Psoas muscle (tissue), 8 donors: ENCODE results near the gene OR5B12. TPM values are rescaled to one million over a fixed set of nuclear protein-coding genes. Genes with fewer than 3 reads are reported as not detected.

Source experiments
- ATAC-seq, 4 donors: fragments of 200-7000 bp; cut with Tn5 transposase; one replicate each; pipeline ENCODE4 v1.9.1; 2020; ENCODE audit warnings: moderate library complexity in 3 of 4, mild to moderate bottlenecking in 2 of 4
- DNase-seq, 2 donors: peaks; one replicate each; pipeline ENCODE4 v3.0.0-alpha.2; 2020
- H3K27ac ChIP-seq: fragments of 200-600 bp; one replicate; pipeline ENCODE4 v1.8.0; 2022
- H3K27me3 ChIP-seq, 3 donors: fragments of 200-600 bp in 1 of 3; one replicate each; pipeline versions ENCODE4 v1.6.1 to v1.8.0; 2013 to 2022; ENCODE audit warnings: low read length in 2 of 3, mild to moderate bottlenecking in 2 of 3, moderate library complexity in 1 of 3; ENCODE audit not compliant: insufficient read depth in 3 of 3
- H3K36me3 ChIP-seq, 2 donors: fragments of 200-600 bp in 1 of 2; one replicate each; pipeline versions ENCODE4 v1.6.1 to v1.8.0; 2013 to 2022; ENCODE audit warnings: low read depth in 1 of 2, mild to moderate bottlenecking in 1 of 2, moderate library complexity in 1 of 2; ENCODE audit not compliant: insufficient read depth in 1 of 2
- H3K4me1 ChIP-seq: fragments of 200-600 bp; one replicate; pipeline ENCODE4 v1.8.0; 2022
- H3K4me3 ChIP-seq: fragments of 200-600 bp; one replicate; pipeline ENCODE4 v1.8.0; 2022; ENCODE audit warnings: mild to moderate bottlenecking
- H3K9me3 ChIP-seq: fragments of 200-600 bp; one replicate; pipeline ENCODE4 v1.8.0; 2022
- CTCF ChIP-seq: fragments of 200-600 bp; IDR thresholded peaks from one replicate; pipeline ENCODE4 v1.8.0; 2022; ENCODE audit warnings: antibody characterized with exemption
- WGBS, 3 donors: extraction: QIAGEN DNeasy Blood & Tissue Kit; methylation state at CpG; one replicate each; pipeline versions ENCODE4 v1.1.6 to v1.1.7; 2013; 5-methylcytosine and 5-hydroxymethylcytosine counted together
- intact Hi-C, 2 donors: fragments of 100-400 bp; cut with DNase I; formaldehyde crosslinking; loops; one replicate each; pipeline versions ENCODE4 v1.11.0 to v1.14.2; 2022
- polyA plus RNA-seq, 3 donors: library from polyadenylated mRNA; stranded (reverse); fragments of 200-250 nt; gene quantifications; one replicate each; pipeline ENCODE4 v1.2.3, GENCODE V29; 2013
- total RNA-seq, 4 donors: library from RNA; stranded (reverse); fragmentation: NEBNext Ultra II Directional in 2 of 4; extraction: Animal tissue kit (Norgen Biotek cat#: 25700) in 2 of 4; gene quantifications; one replicate each; pipeline versions ENCODE4 v1.2.1 to v1.2.4, GENCODE V29; 2021 to 2023
- donor health status: healthy with polysubstance abuse.
- donor health status: DM: no; HTN: no; CAD: no; lungs with moderate emphysema.
- donor health status: Bipolar disorder and iron deficiency.
- donor health status: healthy.
- donor health status: DM: yes; HTN: yes; CAD: no.
- donor health status: DM: no; HTN: no; CAD: no.
- donor health status: DM: no; HTN: no; CAD: no.
- donor health status: DM: yes; HTN: yes; CAD: no.

Gene OR5B12
- total and polyA plus RNA-seq, 7 donors = not detected

- H3K9me3 ChIP-seq = no peaks in the 10 kb centered on the region
- no peaks in the 10 kb centered on the region for H3K4me1 ChIP-seq
- 97 to 100% (median 98%) methylated on average over 1 of the region's 1 CpG for WGBS, 3 donors
- no peak for DNase-seq
- no peak overlapping the region for H3K4me3 ChIP-seq
- no peaks in the 10 kb centered on the region for H3K27me3 ChIP-seq
- no peaks in the 10 kb centered on the region for H3K36me3 ChIP-seq
- TF ChIP-seq CTCF = no peak
- no peak overlapping the region for H3K27ac ChIP-seq
- intact Hi-C loops = no loop called here
- ATAC-seq = no peak
Observed at GRCh38 chr11:58391879-58392278, 50.2 kb downstream of the OR5B12 start.

GRCh38 chr11:58390551-58391063 is 51.4 kb downstream of the OR5B12 start:
- no peak overlapping the region for H3K4me3 ChIP-seq
- ATAC-seq = no peak
- intact Hi-C loops = no loop called here
- no peak for DNase-seq
- H3K36me3 ChIP-seq = no peaks in the 10 kb centered on the region
- H3K27me3 ChIP-seq = no peaks in the 10 kb centered on the region
- H3K27ac ChIP-seq = no peak overlapping the region
- H3K9me3 ChIP-seq = no peaks in the 10 kb centered on the region
- no peaks in the 10 kb centered on the region for H3K4me1 ChIP-seq
- TF ChIP-seq CTCF = no peak
- 71 to 86% (median 84%) methylated on average over 14 to 18 of the region's 18 CpGs for WGBS, 3 donors

Other genes starting within 250 kb of the OR5B12 start
- not detected for gene OR1S2, start 238.1 kb downstream of the OR5B12 start, total RNA-seq
- gene OR1S2, start 238.1 kb downstream of the OR5B12 start, polyA plus RNA-seq = not detected
- gene OR1S1, start 229.5 kb downstream of the OR5B12 start, total RNA-seq = not detected
- not detected for gene OR1S1, start 229.5 kb downstream of the OR5B12 start, polyA plus RNA-seq
- not detected for gene OR10Q1, start 213.3 kb downstream of the OR5B12 start, total RNA-seq
- gene OR10Q1, start 213.3 kb downstream of the OR5B12 start, polyA plus RNA-seq = not detected
- gene OR10W1, start 174.0 kb downstream of the OR5B12 start, total RNA-seq = not detected
- not detected for gene OR10W1, start 174.0 kb downstream of the OR5B12 start, polyA plus RNA-seq
- gene OR5B17, start 83.2 kb downstream of the OR5B12 start, total RNA-seq = not detected
- gene OR5B17, start 83.2 kb downstream of the OR5B12 start, polyA plus RNA-seq = not detected
- not detected for gene OR5B3, start 35.4 kb downstream of the OR5B12 start, total RNA-seq
- gene OR5B3, start 35.4 kb downstream of the OR5B12 start, polyA plus RNA-seq = not detected
- not detected for gene OR5B2, start 14.1 kb downstream of the OR5B12 start, total RNA-seq
- not detected for gene OR5B2, start 14.1 kb downstream of the OR5B12 start, polyA plus RNA-seq
- not detected for gene OR5B21, start 65.9 kb upstream of the OR5B12 start, total RNA-seq
- gene OR5B21, start 65.9 kb upstream of the OR5B12 start, polyA plus RNA-seq = not detected
- gene LPXN, start 133.6 kb upstream of the OR5B12 start, total RNA-seq = 1 to 10 TPM; 2.4 to 4.7 (median 2.7) TPM
- gene LPXN, start 133.6 kb upstream of the OR5B12 start, polyA plus RNA-seq = 1 to 10 TPM in 2 of 3 donors, under 1 TPM in 1; 0.73 to 3.4 (median 3.0) TPM
- gene ZFP91, start 136.8 kb upstream of the OR5B12 start, total RNA-seq = 10 to 100 TPM; 68.3 to 94.1 (median 79.4) TPM
- 10 to 100 TPM; 27.8 to 88.7 (median 49.4) TPM for gene ZFP91, start 136.8 kb upstream of the OR5B12 start, polyA plus RNA-seq
- 1 to 10 TPM; 1.1 to 5.7 (median 3.8) TPM for gene CNTF, start 180.4 kb upstream of the OR5B12 start, total RNA-seq
- gene CNTF, start 180.4 kb upstream of the OR5B12 start, polyA plus RNA-seq = 10 to 100 TPM in 1 of 3 donors, 1 to 10 TPM in 2; 1.3 to 21.2 (median 1.9) TPM